HL-60 (cell line): ENCODE results near the gene RNF175.

ENCODE experiments used
- DNase-seq, 2 experiments: peaks; one replicate each; pipeline ENCODE4 v3.0.0-alpha.2; 2010 to 2020; ENCODE audit warnings: low read depth in 1 of 2, low spot score in 1 of 2
- H3K27ac ChIP-seq: fragments of 250-450 bp; sonication (Bioruptor Pico); replicated peaks from 2 replicates; pipeline ENCODE4 v1.5.1; 2020; ENCODE audit warnings: mild to moderate bottlenecking, moderate library complexity
- H3K27me3 ChIP-seq: fragments of 250-450 bp; sonication (Bioruptor Pico); 2 replicates; pipeline ENCODE4 v1.5.1; 2021; ENCODE audit warnings: mild to moderate bottlenecking, moderate library complexity; ENCODE audit not compliant: insufficient read depth, poor library complexity, severe bottlenecking
- H3K4me3 ChIP-seq: replicated peaks from 2 replicates; pipeline ENCODE4 v1.5.1; 2011; ENCODE audit warnings: mild to moderate bottlenecking, control low read depth, low read length; ENCODE audit not compliant: insufficient read depth
- CTCF ChIP-seq: IDR thresholded peaks from one replicate; pipeline ENCODE4 v1.5.1; 2011; ENCODE audit warnings: low read length, control low read depth, inconsistent platforms; ENCODE audit not compliant: insufficient read depth
- GABPA ChIP-seq: IDR thresholded peaks from 2 replicates; pipeline ENCODE4 v1.6.1; 2012; ENCODE audit warnings: low read depth
- POLR2AphosphoS5 ChIP-seq: IDR thresholded peaks from 2 replicates; pipeline ENCODE4 v1.6.1; 2012; ENCODE audit warnings: low read depth
- REST ChIP-seq: IDR thresholded peaks from 2 replicates; pipeline ENCODE4 v1.6.1; 2012; ENCODE audit warnings: low read depth; ENCODE audit not compliant: insufficient replicate concordance
- SPI1 ChIP-seq: IDR thresholded peaks from 2 replicates; pipeline ENCODE4 v1.6.1; 2012; ENCODE audit warnings: low read depth, mild to moderate bottlenecking, borderline replicate concordance

RNF175 gene

GRCh38 chr4:153758136-153758535 is 1.7 kb downstream of the RNF175 start:
- Histone ChIP-seq H3K27ac (no peak overlapping the region), H3K27me3 (peaks cover 13% of the 10 kb centered on the region), H3K4me3 (no peak overlapping the region)
- no peak for TF ChIP-seq CTCF
- TF ChIP-seq REST, result no peak
- TF ChIP-seq POLR2AphosphoS5, result no peak
- no peak for TF ChIP-seq GABPA
- no peak for TF ChIP-seq SPI1
- DNase-seq, result no peak

DNA sequence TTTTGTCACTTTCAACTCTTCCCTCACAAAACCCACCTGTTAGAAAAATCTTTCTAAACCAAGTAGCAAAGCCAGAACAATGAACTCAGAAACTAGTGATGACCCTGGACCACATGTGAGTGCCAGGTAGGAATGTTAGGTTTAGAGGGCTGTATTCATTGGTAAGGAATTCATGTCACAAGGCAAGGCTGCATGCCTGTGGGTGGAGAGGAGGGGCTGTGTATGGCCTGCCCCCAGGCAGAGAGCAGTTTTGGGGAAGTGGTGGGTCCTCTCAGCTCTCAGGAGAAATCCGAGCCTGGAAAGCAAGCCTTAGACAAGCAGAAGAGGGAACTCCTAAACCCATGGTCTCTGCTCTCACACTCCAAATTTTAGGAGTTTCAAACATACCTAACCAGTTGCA is 2.4 kb downstream of the RNF175 start:
- Histone ChIP-seq H3K27ac (no peak overlapping the region), H3K27me3 (peaks cover 13% of the 10 kb centered on the region), H3K4me3 (no peak overlapping the region)
- TF ChIP-seq CTCF, result no peak
- no peak for TF ChIP-seq POLR2AphosphoS5
- no peak for TF ChIP-seq REST
- TF ChIP-seq GABPA, result no peak
- TF ChIP-seq SPI1, result peak; percentile 80; the same call in 1 of the 2 replicates
- peak in 1 of 2 experiments; percentile 52 for DNase-seq

DNA sequence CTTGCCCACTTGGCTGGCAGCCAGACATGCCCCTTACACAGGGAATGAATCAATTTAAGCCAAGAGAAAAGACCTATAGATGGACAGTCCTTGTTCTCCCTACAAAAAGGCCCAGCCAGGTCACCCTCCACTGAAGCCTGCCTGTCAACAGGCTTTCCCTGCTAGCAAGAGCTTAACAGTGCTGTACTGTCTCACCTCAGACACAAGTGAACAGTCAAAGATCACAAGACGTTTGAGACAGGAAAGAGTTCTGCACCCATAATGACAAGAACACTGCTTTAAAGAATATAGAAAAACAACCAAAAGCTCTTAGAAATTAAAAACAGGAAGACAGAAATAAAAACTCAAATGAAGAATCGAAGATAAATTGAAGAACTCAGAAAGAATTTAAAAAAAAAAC is 4.6 kb downstream of the RNF175 start:
- Histone ChIP-seq H3K27me3 (peaks cover 6% of the 10 kb centered on the region), H3K4me3 (no peak overlapping the region), H3K27ac (no peak overlapping the region)
- no peak for DNase-seq
- TF ChIP-seq REST (no peak), GABPA (no peak), CTCF (no peak), SPI1 (no peak), POLR2AphosphoS5 (no peak)
